OCI-LY3 (cell line): Measurements from ENCODE around the gene ZNF526.

ENCODE experiments used
- EZH2phosphoT487 ChIP-seq: fragments of 200-600 bp; shearing (Covaris generic); IDR thresholded peaks from 2 replicates; pipeline ENCODE4 v1.6.1; 2018; ENCODE audit warnings: antibody characterized with exemption, mixed run types, low read depth
- TF ChIP-seq, protein P1 (sequence below): fragments of 200-600, 300-600 bp; sonication (generic); IDR thresholded peaks from 2 replicates; pipeline ENCODE4 v1.5.1; 2014; ENCODE audit warnings: antibody characterized with exemption, low read length, low read depth

DNA sequence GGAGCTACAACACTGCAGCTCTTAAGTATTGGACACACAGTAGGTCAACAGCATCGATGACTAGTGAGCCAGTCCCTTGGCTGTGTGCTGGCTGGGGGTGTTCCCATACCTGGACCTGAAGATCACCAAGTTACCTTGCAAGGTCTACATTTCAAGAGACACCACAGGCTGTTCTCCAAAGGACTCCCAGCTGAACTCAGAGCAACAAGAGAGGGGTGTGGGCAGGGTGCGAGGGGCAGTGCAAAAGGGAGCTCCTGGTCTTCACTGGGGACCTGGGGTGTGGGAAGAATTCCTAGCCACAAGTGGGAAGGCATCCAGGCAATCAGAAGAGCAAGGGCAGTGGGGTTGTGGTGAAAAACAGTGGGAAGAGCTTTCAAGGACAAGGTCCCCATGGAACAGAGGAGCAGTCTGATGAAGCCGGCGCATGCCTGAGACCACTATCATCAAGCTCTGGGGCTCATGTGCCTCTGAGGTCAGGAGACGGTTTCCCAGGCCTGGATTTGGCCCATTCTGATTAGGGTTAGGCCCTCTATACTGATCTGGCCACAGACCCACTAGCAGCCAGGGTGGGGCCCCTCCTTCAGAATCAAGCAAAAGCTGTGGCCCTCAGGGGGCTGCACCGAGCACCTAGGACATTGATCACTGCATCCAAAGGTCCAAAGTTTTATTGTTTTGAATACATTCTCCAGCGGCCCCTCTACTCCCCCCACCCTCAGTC lies 27.0 kb downstream of the ZNF526 start:
- TF ChIP-seq, protein P1, sequence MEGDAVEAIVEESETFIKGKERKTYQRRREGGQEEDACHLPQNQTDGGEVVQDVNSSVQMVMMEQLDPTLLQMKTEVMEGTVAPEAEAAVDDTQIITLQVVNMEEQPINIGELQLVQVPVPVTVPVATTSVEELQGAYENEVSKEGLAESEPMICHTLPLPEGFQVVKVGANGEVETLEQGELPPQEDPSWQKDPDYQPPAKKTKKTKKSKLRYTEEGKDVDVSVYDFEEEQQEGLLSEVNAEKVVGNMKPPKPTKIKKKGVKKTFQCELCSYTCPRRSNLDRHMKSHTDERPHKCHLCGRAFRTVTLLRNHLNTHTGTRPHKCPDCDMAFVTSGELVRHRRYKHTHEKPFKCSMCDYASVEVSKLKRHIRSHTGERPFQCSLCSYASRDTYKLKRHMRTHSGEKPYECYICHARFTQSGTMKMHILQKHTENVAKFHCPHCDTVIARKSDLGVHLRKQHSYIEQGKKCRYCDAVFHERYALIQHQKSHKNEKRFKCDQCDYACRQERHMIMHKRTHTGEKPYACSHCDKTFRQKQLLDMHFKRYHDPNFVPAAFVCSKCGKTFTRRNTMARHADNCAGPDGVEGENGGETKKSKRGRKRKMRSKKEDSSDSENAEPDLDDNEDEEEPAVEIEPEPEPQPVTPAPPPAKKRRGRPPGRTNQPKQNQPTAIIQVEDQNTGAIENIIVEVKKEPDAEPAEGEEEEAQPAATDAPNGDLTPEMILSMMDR: no peak
- TF ChIP-seq EZH2phosphoT487: no peak
